ENCODE measurements around the gene MRPS18C. TPM values are rescaled to one million over a fixed set of nuclear protein-coding genes. Genes with fewer than 3 reads are reported as not detected.
A peak's percentile ranks its signal among the peaks of the same experiment; 100 is the strongest.

MRPS18C gene
- total and polyA plus RNA-seq, 9 of the 15 experiments (the other 6 are each of a cell fraction or from before 2014, with no cell fraction given): 54.3 to 390 (median 138) TPM

- no peak for TF ChIP-seq SRSF7 (optimal IDR thresholded peaks at IDR 0.05; ENCODE audit: low read depth, low read length)
- no peak for TF ChIP-seq ZNF584 (CRISPR knock-in tag; IDR thresholded peaks at IDR 0.05; ENCODE audit: low read depth)
- 0 out of 2 replicates have a peak, but pooled peaks have one; percentile 5 for TF ChIP-seq HDAC2 (IDR thresholded peaks at IDR 0.05)
- TF ChIP-seq, protein P1, sequence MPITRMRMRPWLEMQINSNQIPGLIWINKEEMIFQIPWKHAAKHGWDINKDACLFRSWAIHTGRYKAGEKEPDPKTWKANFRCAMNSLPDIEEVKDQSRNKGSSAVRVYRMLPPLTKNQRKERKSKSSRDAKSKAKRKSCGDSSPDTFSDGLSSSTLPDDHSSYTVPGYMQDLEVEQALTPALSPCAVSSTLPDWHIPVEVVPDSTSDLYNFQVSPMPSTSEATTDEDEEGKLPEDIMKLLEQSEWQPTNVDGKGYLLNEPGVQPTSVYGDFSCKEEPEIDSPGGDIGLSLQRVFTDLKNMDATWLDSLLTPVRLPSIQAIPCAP (CRISPR knock-in tag; IDR thresholded peaks at IDR 0.05; ENCODE audit: borderline replicate concordance): 0 out of 2 replicates have a peak, but pooled peaks have one; percentile 19
- TF ChIP-seq BRD4 (IDR thresholded peaks at IDR 0.05): 0 out of 2 replicates have a peak, but pooled peaks have one; percentile 0
- TF ChIP-seq E2F8 (IDR thresholded peaks at IDR 0.05; ENCODE audit: low read depth, partially characterized antibody): peak; percentile 12
- no peak for TF ChIP-seq ZNF408 (CRISPR knock-in tag; IDR thresholded peaks at IDR 0.05; ENCODE audit: low read depth)
- no peak for TF ChIP-seq ID3 (CRISPR knock-in tag; IDR thresholded peaks at IDR 0.05)
- 0 out of 2 replicates have a peak, but pooled peaks have one; percentile 20 for TF ChIP-seq ID3 (tag; IDR thresholded peaks at IDR 0.05)
Measured at GRCh38 chr4:83456184-83456501, 285 bp downstream of the MRPS18C start (continued).
